ENCODE results near the gene KLHL29. TPM values are rescaled to one million over a fixed set of nuclear protein-coding genes. Genes with fewer than 3 reads are reported as not detected.
A peak's percentile ranks its signal among the peaks of the same experiment; 100 is the strongest.

KLHL29 gene
- total and polyA plus RNA-seq, 8 donors = 0.91 to 6.6 (median 2.6) TPM

GRCh38 chr2:23488584-23488983, 103.6 kb downstream of the KLHL29 start:
- ATAC-seq (no peak), FAIRE-seq (no peak), DNase-seq (no peak)
- no peaks in the 10 kb centered on the region for H3K4me1 ChIP-seq
- no peak overlapping the region for H3K4me3 ChIP-seq
- no peak for TF ChIP-seq CTCF (IDR thresholded peaks at IDR 0.05)
- H3K36me3 ChIP-seq = no peaks in the 10 kb centered on the region
- intact Hi-C loops (cut with DNase I) = no loop called here
- H3K27ac ChIP-seq = no peak overlapping the region
- no peaks in the 10 kb centered on the region for H3K9me3 ChIP-seq
- H3K27me3 ChIP-seq = no peaks in the 10 kb centered on the region
- WGBS, 2 donors = 79 to 82% methylated on average over 4 of the region's 4 CpGs

GRCh38 chr2:23489471-23490322, 104.7 kb downstream of the KLHL29 start:
- H3K4me3 ChIP-seq = no peak overlapping the region
- H3K36me3 ChIP-seq = no peaks in the 10 kb centered on the region
- no peak for ATAC-seq
- no peak for FAIRE-seq
- H3K27ac ChIP-seq = no peak overlapping the region
- intact Hi-C loops (cut with DNase I) = no loop called here
- no peaks in the 10 kb centered on the region for H3K9me3 ChIP-seq
- peak in 1 of 6 donors; percentile 30 for DNase-seq
- no peaks in the 10 kb centered on the region for H3K4me1 ChIP-seq
- 77 to 83% methylated on average over 19 of the region's 19 CpGs for WGBS, 2 donors
- no peaks in the 10 kb centered on the region for H3K27me3 ChIP-seq
- no peak for TF ChIP-seq CTCF (IDR thresholded peaks at IDR 0.05)

- FAIRE-seq (no peak), ATAC-seq (no peak), DNase-seq (peak in 1 of 6 donors; percentile 43)
- Histone ChIP-seq H3K4me3 (no peak overlapping the region), H3K9me3 (no peaks in the 10 kb centered on the region), H3K27ac (no peak overlapping the region), H3K36me3 (no peaks in the 10 kb centered on the region), H3K27me3 (no peaks in the 10 kb centered on the region), H3K4me1 (no peaks in the 10 kb centered on the region)
- intact Hi-C loops (cut with DNase I) = no loop called here
- WGBS, 2 donors = 79 to 86% methylated on average over 12 of the region's 12 CpGs
- TF ChIP-seq CTCF (IDR thresholded peaks at IDR 0.05) = no peak
Measured at GRCh38 chr2:23491591-23492336, 106.8 kb downstream of the KLHL29 start.

- Histone ChIP-seq H3K9me3 (no peaks in the 10 kb centered on the region), H3K4me1 (no peaks in the 10 kb centered on the region), H3K36me3 (no peaks in the 10 kb centered on the region), H3K4me3 (no peak overlapping the region), H3K27me3 (no peaks in the 10 kb centered on the region), H3K27ac (no peak overlapping the region)
- ATAC-seq (no peak), FAIRE-seq (no peak), DNase-seq (no peak)
- TF ChIP-seq CTCF (IDR thresholded peaks at IDR 0.05) = no peak
- WGBS, 2 donors = 58 to 65% methylated on average over 5 of the region's 5 CpGs
- intact Hi-C loops (cut with DNase I) = no loop called here
Measured at GRCh38 chr2:23492337-23492675, 107.3 kb downstream of the KLHL29 start.

- no peak overlapping the region for H3K4me3 ChIP-seq
- DNase-seq (peak in 1 of 6 donors; percentile 38), FAIRE-seq (no peak), ATAC-seq (peak in 2 of 4 donors; percentile 69 to 78)
- intact Hi-C loops (cut with DNase I) = no loop called here
- no peaks in the 10 kb centered on the region for H3K36me3 ChIP-seq
- H3K27ac ChIP-seq = no peak overlapping the region
- 61 to 65% methylated on average over 7 of the region's 7 CpGs for WGBS, 2 donors
- no peaks in the 10 kb centered on the region for H3K27me3 ChIP-seq
- H3K9me3 ChIP-seq = no peaks in the 10 kb centered on the region
- TF ChIP-seq CTCF (IDR thresholded peaks at IDR 0.05) = no peak
- H3K4me1 ChIP-seq = no peaks in the 10 kb centered on the region
Measured at GRCh38 chr2:23492921-23493320, 107.9 kb downstream of the KLHL29 start.

Measured in pancreas (tissue), 10 donors.